HG03039 (cell line): Measurements from ENCODE around the gene PCCA.
"Not testable (repeated sequence)": the region's sequence is repeated elsewhere in the genome, so short reads cannot be mapped to it uniquely, and the experiment has no call there.

Experiments
- ATAC-seq: cut with Tn5 transposase; IDR thresholded peaks from one replicate; pipeline ENCODE4 v1.9.1; 2021; ENCODE audit warnings: mild to moderate bottlenecking, moderate library complexity; ENCODE audit not compliant: unreplicated experiment

PCCA gene

DNA sequence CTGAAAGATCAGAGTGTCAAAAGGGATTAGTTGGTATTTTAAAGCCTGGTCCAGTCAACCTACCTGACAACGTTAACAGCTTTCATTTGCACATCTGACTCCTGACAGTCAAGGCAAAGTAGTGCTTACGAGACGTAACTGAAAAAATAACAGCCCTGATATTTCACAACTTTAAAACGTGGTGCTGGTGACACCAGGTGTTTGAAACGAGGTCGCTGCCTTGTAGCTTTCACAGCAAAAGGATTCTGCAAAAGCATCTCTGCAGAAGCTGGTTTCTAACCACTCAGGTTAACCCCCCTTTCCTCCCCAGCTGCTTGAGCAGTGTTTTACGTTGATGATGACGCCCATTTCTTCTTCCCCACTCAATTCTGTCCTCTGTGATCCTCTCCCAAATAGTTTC is 476.4 kb downstream of the PCCA start:
- ATAC-seq = no peak

DNA sequence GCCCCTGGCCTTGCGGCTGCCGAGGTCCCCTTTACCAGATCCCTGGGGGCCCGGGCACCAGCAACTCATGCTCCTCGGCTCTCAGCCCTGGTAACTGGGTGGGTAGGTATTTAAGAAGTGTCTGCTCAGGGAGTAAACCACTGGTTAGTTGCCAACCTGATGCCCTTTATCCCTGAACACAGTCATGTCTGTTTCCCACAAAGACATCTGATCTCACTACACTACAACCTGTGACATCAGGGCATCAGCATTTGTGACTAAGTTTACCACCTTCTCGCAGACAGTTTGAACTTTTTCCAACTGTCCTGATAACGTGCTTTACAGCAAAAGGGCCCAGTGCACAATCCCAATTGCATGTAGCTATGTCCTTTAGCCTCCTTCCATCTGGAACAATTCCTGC is 477.6 kb downstream of the PCCA start:
- no peak for ATAC-seq

DNA sequence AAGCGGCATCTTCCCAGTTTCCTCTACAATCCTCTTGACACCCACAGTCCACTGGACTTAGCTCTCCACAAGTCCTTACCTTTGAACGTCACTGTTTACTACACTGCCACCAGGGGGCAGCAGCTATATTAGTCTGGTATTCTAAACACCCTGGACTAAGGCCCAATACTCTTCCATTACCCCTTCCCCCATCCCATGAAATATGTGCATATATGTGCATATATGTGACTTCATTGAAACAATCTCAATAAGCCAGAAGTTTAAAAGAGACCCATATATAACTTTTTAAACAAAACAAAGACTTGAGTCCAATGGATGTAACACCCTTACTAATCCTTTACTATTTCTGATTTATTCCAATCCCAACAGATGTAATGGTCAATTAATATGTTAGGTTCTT is 484.2 kb downstream of the PCCA start:
- ATAC-seq = peak; percentile 94

DNA sequence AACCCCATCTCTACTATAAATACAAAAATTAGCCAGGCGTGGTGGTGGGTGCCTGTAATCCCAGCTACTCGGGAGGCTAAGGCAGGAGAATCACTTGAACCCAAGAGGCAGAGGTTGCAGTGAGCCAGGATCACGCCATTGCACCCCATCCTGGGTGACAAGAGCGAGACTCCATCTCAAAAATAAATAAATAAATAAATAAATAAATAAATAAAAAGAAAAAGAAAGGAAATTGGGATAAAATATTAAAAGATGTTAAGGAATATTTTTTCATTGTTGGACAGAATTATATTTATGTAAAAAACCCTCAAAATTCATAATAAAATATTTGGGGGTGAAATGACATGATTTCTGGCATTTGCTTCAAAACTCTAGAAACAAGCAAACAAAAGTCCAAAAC is 488.3 kb downstream of the PCCA start:
- ATAC-seq = not testable (repeated sequence)
